Endodermal cell (in vitro differentiated cells): Measurements from ENCODE around the gene NABP1. TPM values are rescaled to one million over a fixed set of nuclear protein-coding genes. Genes with fewer than 3 reads are reported as not detected.

Source experiments
- DNase-seq: peaks from one replicate; pipeline ENCODE4 v3.0.0-alpha.2; 2017
- H3K27ac ChIP-seq: 2 replicates; pipeline ENCODE4 v1.5.1; 2013; ENCODE audit warnings: mild to moderate bottlenecking, low read depth, low read length, moderate library complexity
- H3K27me3 ChIP-seq: 2 replicates; pipeline ENCODE4 v1.6.1; 2013; ENCODE audit warnings: mild to moderate bottlenecking, low read length, moderate library complexity; ENCODE audit not compliant: insufficient read depth, control insufficient read depth, poor library complexity, severe bottlenecking
- H3K36me3 ChIP-seq: 2 replicates; pipeline ENCODE4 v1.7.0; 2013; ENCODE audit warnings: mild to moderate bottlenecking, low read length, moderate library complexity; ENCODE audit not compliant: control insufficient read depth, insufficient read depth
- H3K4me1 ChIP-seq: one replicate; pipeline ENCODE4 v1.7.0; 2013; ENCODE audit warnings: low read length; ENCODE audit not compliant: control insufficient read depth, insufficient read depth
- H3K4me3 ChIP-seq: 2 replicates; pipeline ENCODE4 v1.5.1; 2013; ENCODE audit warnings: mild to moderate bottlenecking, low read length, moderate library complexity
- H3K9ac ChIP-seq: 2 replicates; pipeline ENCODE4 v1.6.1; 2013; ENCODE audit warnings: mild to moderate bottlenecking, low read length, moderate library complexity; ENCODE audit not compliant: poor library complexity, severe bottlenecking; ENCODE audit errors: extremely low read depth
- H3K9me3 ChIP-seq: 2 replicates; pipeline ENCODE4 v1.6.1; 2013; ENCODE audit warnings: mild to moderate bottlenecking, low read length, moderate library complexity; ENCODE audit not compliant: control insufficient read depth
- H3K27ac Mint-ChIP-seq: 2 replicates; pipeline ENCODE4 v1.8.0; 2020; ENCODE audit warnings: mixed read lengths
- H3K27me3 Mint-ChIP-seq: 2 replicates; pipeline ENCODE4 v1.8.0; 2021; ENCODE audit warnings: mild to moderate bottlenecking, mixed read lengths; ENCODE audit not compliant: insufficient read depth
- H3K36me3 Mint-ChIP-seq: 2 replicates; pipeline ENCODE4 v1.8.0; 2020; ENCODE audit warnings: low read depth, mixed read lengths
- H3K4me1 Mint-ChIP-seq: 2 replicates; pipeline ENCODE4 v1.8.0; 2020; ENCODE audit warnings: mixed read lengths
- H3K4me3 Mint-ChIP-seq: 2 replicates; pipeline ENCODE4 v1.8.0; 2020; ENCODE audit warnings: mild to moderate bottlenecking, moderate library complexity, mixed read lengths
- H3K9me3 Mint-ChIP-seq: 2 replicates; pipeline ENCODE4 v1.8.0; 2020; ENCODE audit warnings: mild to moderate bottlenecking, mixed read lengths
- CTCF ChIP-seq: fragments of 200-600 bp; sonication (generic); conservative IDR thresholded peaks from 2 replicates; pipeline ENCODE4 v1.5.0; 2021; ENCODE audit warnings: antibody characterized with exemption, mild to moderate bottlenecking
- WGBS, 2 experiments: methylation state at CpG; one replicate each; pipeline versions ENCODE4 v1.1.5 to v1.1.7; 2013; ENCODE audit warnings: missing lambda C conversion rate in 2 of 2, mixed read lengths in 1 of 2; ENCODE audit not compliant: insufficient coverage in 1 of 2, insufficient read length in 1 of 2; 5-methylcytosine and 5-hydroxymethylcytosine counted together
- total RNA-seq, 2 donors: library from RNA; stranded (reverse); fragmentation: NEBNext Ultra II Directional in 1 of 2; extraction: Animal tissue kit (Norgen Biotek cat#: 25700) in 1 of 2; gene quantifications; 2 replicates in 1 of 2; 3 replicates in 1 of 2; pipeline ENCODE4 v1.2.1, GENCODE V29; 2021

The NABP1 gene
- total RNA-seq, 2 donors from 2014 or later: 5.8 to 8.7 TPM

- no peak for DNase-seq
- WGBS, 2 experiments: 81 to 94% methylated on average over 5 to 6 of the region's 6 CpGs
- Histone ChIP-seq H3K9me3 (no peaks in the 10 kb centered on the region), H3K36me3 (no peaks in the 10 kb centered on the region), H3K27ac (no peak overlapping the region), H3K9ac (no peak overlapping the region), H3K27me3 (peaks cover 19% of the 10 kb centered on the region), H3K4me3 (peak overlapping the region; percentile 35), H3K4me1 (peaks cover 15% of the 10 kb centered on the region)
- no peak for TF ChIP-seq CTCF
- H3K27me3 Mint-ChIP-seq: peaks cover 36% of the 10 kb centered on the region
- no peak overlapping the region for H3K4me3 Mint-ChIP-seq
- no peaks in the 10 kb centered on the region for H3K36me3 Mint-ChIP-seq
- H3K9me3 Mint-ChIP-seq: no peaks in the 10 kb centered on the region
- peaks cover 28% of the 10 kb centered on the region for H3K4me1 Mint-ChIP-seq
- no peak overlapping the region for H3K27ac Mint-ChIP-seq
Measured at GRCh38 chr2:191637182-191638078, 40.5 kb upstream of the NABP1 start.

- no peak overlapping the region for H3K27ac ChIP-seq
- H3K9me3 Mint-ChIP-seq: no peaks in the 10 kb centered on the region
- no peak overlapping the region for H3K4me3 Mint-ChIP-seq
- peak; percentile 51 for DNase-seq
- no peak for TF ChIP-seq CTCF
- peaks cover 37% of the 10 kb centered on the region for H3K27me3 Mint-ChIP-seq
- H3K9me3 ChIP-seq: no peaks in the 10 kb centered on the region
- WGBS, 2 experiments: 47 to 82% methylated on average over 4 to 6 of the region's 6 CpGs
- H3K36me3 ChIP-seq: no peaks in the 10 kb centered on the region
- peaks cover 15% of the 10 kb centered on the region for H3K4me1 ChIP-seq
- no peak overlapping the region for H3K9ac ChIP-seq
- peak overlapping the region; percentile 35 for H3K4me3 ChIP-seq
- peaks cover 28% of the 10 kb centered on the region for H3K4me1 Mint-ChIP-seq
- no peaks in the 10 kb centered on the region for H3K36me3 Mint-ChIP-seq
- H3K27me3 ChIP-seq: peaks cover 19% of the 10 kb centered on the region
- peak overlapping the region; percentile 42 for H3K27ac Mint-ChIP-seq
Measured at GRCh38 chr2:191638079-191638801, 39.7 kb upstream of the NABP1 start.

GRCh38 chr2:191638802-191639172 lies 39.1 kb upstream of the NABP1 start:
- no peak for DNase-seq
- Histone ChIP-seq H3K27me3 (peaks cover 19% of the 10 kb centered on the region), H3K36me3 (no peaks in the 10 kb centered on the region), H3K4me3 (no peak overlapping the region), H3K4me1 (peaks cover 15% of the 10 kb centered on the region), H3K27ac (no peak overlapping the region), H3K9me3 (no peaks in the 10 kb centered on the region), H3K9ac (no peak overlapping the region)
- H3K4me3 Mint-ChIP-seq: no peak overlapping the region
- peaks cover 28% of the 10 kb centered on the region for H3K4me1 Mint-ChIP-seq
- 100% methylated on average over 1 of the region's 1 CpG; no CpG with 5 or more reads in 1 of the 2 experiments for WGBS, 2 experiments
- peak overlapping the region; percentile 42 for H3K27ac Mint-ChIP-seq
- no peaks in the 10 kb centered on the region for H3K36me3 Mint-ChIP-seq
- peaks cover 37% of the 10 kb centered on the region for H3K27me3 Mint-ChIP-seq
- TF ChIP-seq CTCF: no peak
- no peaks in the 10 kb centered on the region for H3K9me3 Mint-ChIP-seq
